SK-N-SH treated with all-trans-retinoic acid at 6 μM for 48 hours (cell line): ENCODE results near the gene SLC22A5.

Experiments used
- ARNTL ChIP-seq: fragments of 450-650 bp; formaldehyde crosslinking; IDR thresholded peaks from 2 replicates; pipeline ENCODE4 v1.5.0; 2020; ENCODE audit warnings: low read depth, mild to moderate bottlenecking, moderate library complexity, borderline replicate concordance
- CSDC2 ChIP-seq: fragments of 250-450 bp; sonication (Bioruptor Pico); IDR thresholded peaks from 2 replicates; pipeline ENCODE4 v1.5.0; 2020; ENCODE audit warnings: mild to moderate bottlenecking, moderate library complexity
- ISL1 ChIP-seq: fragments of 250-450 bp; sonication (Bioruptor Pico); IDR thresholded peaks from 2 replicates; pipeline ENCODE4 v2.1.2; 2022; ENCODE audit warnings: mild to moderate bottlenecking, moderate library complexity
- PATZ1 ChIP-seq: fragments of 250-450 bp; sonication (Bioruptor Pico); IDR thresholded peaks from 2 replicates; pipeline ENCODE4 v1.8.0; 2020; ENCODE audit warnings: mild to moderate bottlenecking, moderate library complexity, borderline replicate concordance
- PPARA ChIP-seq: fragments of 250-450 bp; sonication (Bioruptor Pico); IDR thresholded peaks from 2 replicates; pipeline ENCODE4 v1.5.0; 2020; ENCODE audit warnings: mild to moderate bottlenecking, borderline replicate concordance
- RARB ChIP-seq: fragments of 250-450 bp; sonication (Bioruptor Pico); IDR thresholded peaks from 2 replicates; pipeline ENCODE4 v1.8.0; 2021; ENCODE audit warnings: mild to moderate bottlenecking, moderate library complexity
- TCF4 ChIP-seq: fragments of 250-450 bp; sonication (Bioruptor Pico); IDR thresholded peaks from 2 replicates; pipeline ENCODE4 v1.8.0; 2021; ENCODE audit warnings: mild to moderate bottlenecking, moderate library complexity, borderline replicate concordance
- ZC3H10 ChIP-seq: fragments of 250-450 bp; sonication (Bioruptor Pico); IDR thresholded peaks from 2 replicates; pipeline ENCODE4 v1.5.1; 2021; ENCODE audit warnings: mild to moderate bottlenecking, moderate library complexity
- ZNF70 ChIP-seq: fragments of 450-650 bp; formaldehyde crosslinking; IDR thresholded peaks from 2 replicates; pipeline ENCODE4 v1.5.0; 2020; ENCODE audit warnings: mild to moderate bottlenecking, moderate library complexity
- ZNF8 ChIP-seq: fragments of 450-650 bp; formaldehyde crosslinking; IDR thresholded peaks from 2 replicates; pipeline ENCODE4 v1.5.0; 2020; ENCODE audit warnings: mild to moderate bottlenecking, moderate library complexity
- TF ChIP-seq, protein P1 (sequence below): fragments of 250-450 bp; sonication (Bioruptor Pico); IDR thresholded peaks from 2 replicates; pipeline ENCODE4 v1.5.0; 2020; ENCODE audit warnings: mild to moderate bottlenecking, moderate library complexity

DNA sequence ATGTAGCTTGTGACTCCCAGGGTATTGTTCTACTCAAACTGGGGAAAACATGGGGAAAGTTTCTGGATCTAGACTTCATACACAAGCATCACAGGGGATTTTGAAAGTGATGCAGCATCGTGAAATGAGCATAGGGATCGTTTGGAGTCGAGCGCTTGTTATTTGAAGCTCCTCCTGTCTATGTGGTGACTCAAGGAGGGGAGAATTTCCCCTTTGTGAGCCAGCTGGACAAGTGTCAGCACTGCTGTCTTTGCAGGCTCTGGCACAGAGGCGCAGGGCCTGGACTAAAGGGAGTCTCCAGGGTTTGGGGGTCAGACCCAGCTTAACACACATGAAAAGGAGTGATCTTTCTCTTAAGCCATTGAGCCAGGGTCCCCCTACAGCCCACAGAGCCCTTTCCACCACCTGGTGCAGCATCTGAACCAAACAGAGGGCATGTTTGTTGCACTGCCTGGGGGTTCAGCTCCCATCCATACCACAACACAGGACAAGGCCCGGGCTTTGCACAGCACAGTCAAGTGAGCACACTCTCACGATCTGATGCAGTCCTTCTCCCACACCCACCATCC lies 70.1 kb downstream of the SLC22A5 start:
- no peak for TF ChIP-seq PPARA (CRISPR knock-in tag)
- no peak for TF ChIP-seq CSDC2
- TF ChIP-seq ZC3H10 = no peak
- no peak for TF ChIP-seq TCF4
- no peak for TF ChIP-seq RARB (CRISPR knock-in tag)
- no peak for TF ChIP-seq PATZ1
- no peak for TF ChIP-seq ZNF8 (CRISPR knock-in tag)
- no peak for TF ChIP-seq ISL1 (CRISPR knock-in tag)
- TF ChIP-seq ARNTL = no peak
- no peak for TF ChIP-seq ZNF70 (CRISPR knock-in tag)
- TF ChIP-seq, protein P1, sequence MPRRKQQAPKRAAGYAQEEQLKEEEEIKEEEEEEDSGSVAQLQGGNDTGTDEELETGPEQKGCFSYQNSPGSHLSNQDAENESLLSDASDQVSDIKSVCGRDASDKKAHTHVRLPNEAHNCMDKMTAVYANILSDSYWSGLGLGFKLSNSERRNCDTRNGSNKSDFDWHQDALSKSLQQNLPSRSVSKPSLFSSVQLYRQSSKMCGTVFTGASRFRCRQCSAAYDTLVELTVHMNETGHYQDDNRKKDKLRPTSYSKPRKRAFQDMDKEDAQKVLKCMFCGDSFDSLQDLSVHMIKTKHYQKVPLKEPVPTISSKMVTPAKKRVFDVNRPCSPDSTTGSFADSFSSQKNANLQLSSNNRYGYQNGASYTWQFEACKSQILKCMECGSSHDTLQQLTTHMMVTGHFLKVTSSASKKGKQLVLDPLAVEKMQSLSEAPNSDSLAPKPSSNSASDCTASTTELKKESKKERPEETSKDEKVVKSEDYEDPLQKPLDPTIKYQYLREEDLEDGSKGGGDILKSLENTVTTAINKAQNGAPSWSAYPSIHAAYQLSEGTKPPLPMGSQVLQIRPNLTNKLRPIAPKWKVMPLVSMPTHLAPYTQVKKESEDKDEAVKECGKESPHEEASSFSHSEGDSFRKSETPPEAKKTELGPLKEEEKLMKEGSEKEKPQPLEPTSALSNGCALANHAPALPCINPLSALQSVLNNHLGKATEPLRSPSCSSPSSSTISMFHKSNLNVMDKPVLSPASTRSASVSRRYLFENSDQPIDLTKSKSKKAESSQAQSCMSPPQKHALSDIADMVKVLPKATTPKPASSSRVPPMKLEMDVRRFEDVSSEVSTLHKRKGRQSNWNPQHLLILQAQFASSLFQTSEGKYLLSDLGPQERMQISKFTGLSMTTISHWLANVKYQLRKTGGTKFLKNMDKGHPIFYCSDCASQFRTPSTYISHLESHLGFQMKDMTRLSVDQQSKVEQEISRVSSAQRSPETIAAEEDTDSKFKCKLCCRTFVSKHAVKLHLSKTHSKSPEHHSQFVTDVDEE (CRISPR knock-in tag) = no peak
